SK-N-SH (cell line): ENCODE results near the gene ABCB1. TPM values are rescaled to one million over a fixed set of nuclear protein-coding genes. Genes with fewer than 3 reads are reported as not detected.

Source experiments
- CTCF ChIA-PET: fragments of 300-600, 350-600 bp; formaldehyde crosslinking; extraction: SDS; loops from one replicate; lab custom pipeline; 2021; lab: Yijun Ruan, JAX
- POLR2A ChIA-PET: fragments of 350-600 bp; sonication (Branson Sonifier 250); formaldehyde crosslinking; extraction: SDS; loops from one replicate; lab custom pipeline; 2020; ENCODE audit warnings: antibody characterized with exemption, inconsistent platforms; lab: Yijun Ruan, JAX
- DNase-seq: peaks from one replicate; pipeline ENCODE4 v3.0.0; 2012
- H2AFZ ChIP-seq: fragments of 200-600 bp; sonication (generic); 2 replicates; pipeline ENCODE4 v1.8.1; 2016; ENCODE audit warnings: antibody characterized with exemption, mild to moderate bottlenecking, low read depth
- H3F3A ChIP-seq: fragments of 200-600 bp; sonication (generic); replicated peaks from 2 replicates; pipeline ENCODE3; 2016; ENCODE audit warnings: antibody characterized with exemption, mild to moderate bottlenecking; ENCODE audit not compliant: insufficient read depth
- H3K27ac ChIP-seq, 2 experiments: fragments of 200-500 bp in 1 of 2; fragments of 200-600 bp in 1 of 2; sonication (Bioruptor generic) in 1 of 2; sonication (generic), shearing (Covaris generic) in 1 of 2; 2 replicates each; pipeline versions ENCODE4 v1.5.1 to v1.6.1; 2014 to 2016; ENCODE audit warnings: low read depth in 2 of 2, inconsistent platforms in 1 of 2, low read length in 1 of 2, mild to moderate bottlenecking in 1 of 2, mixed read lengths in 1 of 2
- H3K27me3 ChIP-seq: fragments of 200-600 bp; sonication (generic), shearing (Covaris generic); 2 replicates; pipeline ENCODE4 v1.6.1; 2016; ENCODE audit warnings: mixed run types; ENCODE audit not compliant: insufficient read depth
- H3K36me3 ChIP-seq, 2 experiments: fragments of 200-500 bp in 1 of 2; fragments of 200-600 bp in 1 of 2; sonication (Bioruptor generic) in 1 of 2; sonication (generic) in 1 of 2; replicated peaks in 1 of 2; 2 replicates each; pipeline versions ENCODE3 to v1.5.1; 2014 to 2016; ENCODE audit warnings: low read length in 1 of 2, mild to moderate bottlenecking in 1 of 2; ENCODE audit not compliant: insufficient read depth in 2 of 2, control insufficient read depth in 1 of 2
- H3K4me1 ChIP-seq, 2 experiments: fragments of 200-500 bp in 1 of 2; fragments of 200-600 bp in 1 of 2; sonication (Bioruptor generic) in 1 of 2; sonication (generic), shearing (Covaris generic) in 1 of 2; 2 replicates each; pipeline versions ENCODE4 v1.5.1 to v1.6.1; 2014 to 2016; ENCODE audit warnings: low read depth in 1 of 2, low read length in 1 of 2, mixed run types in 1 of 2; ENCODE audit not compliant: insufficient read depth in 2 of 2, control insufficient read depth in 1 of 2
- H3K4me2 ChIP-seq: fragments of 200-600 bp; sonication (generic), shearing (Covaris generic); 2 replicates; pipeline ENCODE4 v1.6.1; 2017; ENCODE audit warnings: mixed run types
- H3K4me3 ChIP-seq, 2 experiments: fragments of 200-500 bp in 1 of 2; fragments of 200-600 bp in 1 of 2; sonication (Bioruptor generic) in 1 of 2; sonication (generic), shearing (Covaris generic) in 1 of 2; 2 replicates each; pipeline versions ENCODE4 v1.5.1 to v1.8.1; 2014 to 2016; ENCODE audit warnings: low read depth in 2 of 2, inconsistent platforms in 1 of 2, low read length in 1 of 2, mild to moderate bottlenecking in 1 of 2, mixed read lengths in 1 of 2, moderate library complexity in 1 of 2
- H3K79me2 ChIP-seq: fragments of 200-600 bp; sonication (generic); 2 replicates; pipeline ENCODE4 v1.8.1; 2017; ENCODE audit warnings: mild to moderate bottlenecking; ENCODE audit not compliant: insufficient read depth
- H3K9ac ChIP-seq: fragments of 200-600 bp; sonication (generic); 2 replicates; pipeline ENCODE4 v1.6.1; 2017; ENCODE audit warnings: mixed run types
- H3K9me2 ChIP-seq: fragments of 200-600 bp; sonication (generic); 2 replicates; pipeline ENCODE4 v1.6.1; 2017; ENCODE audit warnings: mixed run types
- H3K9me3 ChIP-seq: fragments of 200-600 bp; sonication (generic); 2 replicates; pipeline ENCODE4 v1.6.1; 2017; ENCODE audit warnings: mixed run types, mild to moderate bottlenecking, moderate library complexity
- H4K20me1 ChIP-seq: fragments of 200-600 bp; sonication (generic); 2 replicates; pipeline ENCODE4 v1.6.1; 2017; ENCODE audit warnings: mild to moderate bottlenecking, mixed run types; ENCODE audit not compliant: insufficient read depth
- CTCF ChIP-seq: fragments of 200-600 bp; sonication (generic); IDR thresholded peaks from 2 replicates; pipeline ENCODE4 v1.6.1; 2017; ENCODE audit warnings: antibody characterized with exemption, mild to moderate bottlenecking, moderate library complexity
- EP300 ChIP-seq, 2 experiments: IDR thresholded peaks; 2 replicates each; pipeline versions ENCODE4 v1.4.0 to v1.6.1; 2012; ENCODE audit warnings: borderline replicate concordance in 1 of 2, low read depth in 1 of 2, low read length in 1 of 2
- EZH2phosphoT487 ChIP-seq: fragments of 200-600 bp; sonication (generic); IDR thresholded peaks from 2 replicates; pipeline ENCODE4 v1.6.1; 2017; ENCODE audit warnings: low read depth, mixed run types, mild to moderate bottlenecking, antibody characterized with exemption, moderate library complexity, borderline replicate concordance
- GABPA ChIP-seq: IDR thresholded peaks from 2 replicates; pipeline ENCODE4 v1.4.0; 2012; ENCODE audit warnings: low read depth, mild to moderate bottlenecking
- GATA2 ChIP-seq: sonication (generic); formaldehyde crosslinking; IDR thresholded peaks from 2 replicates; pipeline ENCODE4 v1.5.0; 2020; ENCODE audit warnings: mild to moderate bottlenecking, missing genetic modification reagents
- MAX ChIP-seq: IDR thresholded peaks from 2 replicates; pipeline ENCODE4 v1.4.0; 2012; ENCODE audit warnings: low read depth
- MEF2A ChIP-seq: IDR thresholded peaks from 2 replicates; pipeline ENCODE4 v1.4.0; 2012; ENCODE audit warnings: low read depth, borderline replicate concordance
- NRF1 ChIP-seq: IDR thresholded peaks from 2 replicates; pipeline ENCODE4 v1.6.1; 2012; ENCODE audit warnings: low read depth, mild to moderate bottlenecking, low read length
- REST ChIP-seq: IDR thresholded peaks from 2 replicates; pipeline ENCODE4 v1.6.1; 2012; ENCODE audit warnings: mild to moderate bottlenecking, low read depth, low read length, moderate library complexity
- SIN3A ChIP-seq: IDR thresholded peaks from 2 replicates; pipeline ENCODE4 v1.6.1; 2012; ENCODE audit warnings: low read depth, mild to moderate bottlenecking, low read length, moderate library complexity, borderline replicate concordance
- TAF1 ChIP-seq: IDR thresholded peaks from 2 replicates; pipeline ENCODE4 v1.6.1; 2012; ENCODE audit warnings: low read depth, mild to moderate bottlenecking, low read length, moderate library complexity, borderline replicate concordance
- YY1 ChIP-seq: IDR thresholded peaks from 2 replicates; pipeline ENCODE4 v1.4.0; 2012; ENCODE audit warnings: low read depth, mild to moderate bottlenecking
- WGBS: methylation state at CpG from one replicate; pipeline ENCODE4 v1.1.6; 2017; ENCODE audit warnings: low lambda C conversion rate; 5-methylcytosine and 5-hydroxymethylcytosine counted together
- polyA plus RNA-seq, 3 experiments: library from polyadenylated mRNA; depleted of rRNA; stranded (reverse); fragments of >200 nt; gene quantifications; 2 replicates each; pipeline ENCODE4 v1.2.3, GENCODE V29; 2012
- TF ChIP-seq, protein P1 (sequence below): IDR thresholded peaks from 2 replicates; pipeline ENCODE4 v1.4.0; 2012; ENCODE audit warnings: low read depth, borderline replicate concordance

Gene ABCB1
- polyA plus RNA-seq, 1 of the 3 experiments (the other 2 are of a cell fraction) = 2.0 TPM

GRCh38 chr7:87480386-87480785, 120.3 kb downstream of the ABCB1 start:
- H3K9ac ChIP-seq = no peak overlapping the region
- H3K79me2 ChIP-seq = no peaks in the 10 kb centered on the region
- H3K4me2 ChIP-seq = no peak overlapping the region
- peaks cover under 1% of the 10 kb centered on the region; the same call in 1 of the 2 replicates for H3K27me3 ChIP-seq
- H3F3A ChIP-seq = no peaks in the 10 kb centered on the region
- no peak overlapping the region for H2AFZ ChIP-seq
- no peak overlapping the region for H3K4me3 ChIP-seq
- WGBS = 65% methylated on average over 2 of the region's 2 CpGs
- H4K20me1 ChIP-seq = no peaks in the 10 kb centered on the region
- no peak for DNase-seq
- no peaks in the 10 kb centered on the region for H3K9me3 ChIP-seq
- H3K4me1 ChIP-seq = peaks cover 0 to 4% of the 10 kb centered on the region in 2 experiments; a peak in 1 of 4 replicates
- no peaks in the 10 kb centered on the region for H3K36me3 ChIP-seq
- TF ChIP-seq, protein P1, sequence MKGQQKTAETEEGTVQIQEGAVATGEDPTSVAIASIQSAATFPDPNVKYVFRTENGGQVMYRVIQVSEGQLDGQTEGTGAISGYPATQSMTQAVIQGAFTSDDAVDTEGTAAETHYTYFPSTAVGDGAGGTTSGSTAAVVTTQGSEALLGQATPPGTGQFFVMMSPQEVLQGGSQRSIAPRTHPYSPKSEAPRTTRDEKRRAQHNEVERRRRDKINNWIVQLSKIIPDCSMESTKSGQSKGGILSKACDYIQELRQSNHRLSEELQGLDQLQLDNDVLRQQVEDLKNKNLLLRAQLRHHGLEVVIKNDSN = no peak
- TF ChIP-seq MEF2A = no peak
- TF ChIP-seq CTCF = no peak
- no peak for TF ChIP-seq MAX
- no peak for TF ChIP-seq EZH2phosphoT487
- no peak for TF ChIP-seq GATA2 (CRISPR knock-in tag)
- TF ChIP-seq YY1 = no peak
- TF ChIP-seq EP300 (IDR thresholded peaks at IDR 0.05; ENCODE audit: borderline replicate concordance in 1 of 2, low read depth in 1 of 2, low read length in 1 of 2) = no peak
- TF ChIP-seq NRF1 = no peak
- TF ChIP-seq TAF1 = no peak
- no peak for TF ChIP-seq GABPA
- CTCF ChIA-PET = interaction anchor here (1.4 kb wide), 1 partner anchor 64 kb away, joined by 4 read pairs; no protein-coding TSS in a partner anchor
- H3K9me2 ChIP-seq = no peaks in the 10 kb centered on the region
- POLR2A ChIA-PET = no interaction called here
- H3K27ac ChIP-seq = no peak overlapping the region

DNA sequence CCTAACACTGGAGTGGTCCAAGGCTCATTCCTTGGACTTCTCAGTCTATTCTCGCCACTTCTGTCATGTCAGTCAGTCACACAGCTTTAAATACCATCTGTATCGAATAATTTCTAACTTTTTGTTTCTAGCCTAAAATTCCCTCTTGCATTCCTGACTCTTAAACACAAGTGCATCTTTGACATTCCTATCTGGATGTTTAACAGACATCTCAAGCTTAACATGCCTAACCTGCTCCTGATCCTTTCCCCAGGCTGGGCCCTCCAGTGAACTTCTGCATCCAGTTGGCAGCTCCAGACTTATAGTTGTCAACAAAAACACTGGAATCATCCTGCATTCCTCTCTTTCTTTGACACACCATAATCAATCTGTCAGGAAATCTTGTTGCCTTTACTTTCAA, 120.7 kb downstream of the ABCB1 start:
- no peak overlapping the region for H3K4me2 ChIP-seq
- H3K9me3 ChIP-seq = no peaks in the 10 kb centered on the region
- H3K9me2 ChIP-seq = no peaks in the 10 kb centered on the region
- DNase-seq = no peak
- H3K27me3 ChIP-seq = peaks cover 5% of the 10 kb centered on the region
- peaks cover 0 to 8% of the 10 kb centered on the region in 2 experiments; a peak in 1 of 4 replicates for H3K4me1 ChIP-seq
- no peaks in the 10 kb centered on the region for H3F3A ChIP-seq
- no peak overlapping the region for H3K9ac ChIP-seq
- H3K79me2 ChIP-seq = no peaks in the 10 kb centered on the region
- POLR2A ChIA-PET = no interaction called here
- CTCF ChIA-PET = interaction anchor here (1.4 kb wide), 1 partner anchor 64 kb away, joined by 4 read pairs; no protein-coding TSS in a partner anchor
- H3K4me3 ChIP-seq = no peak overlapping the region
- H2AFZ ChIP-seq = no peak overlapping the region
- TF ChIP-seq SIN3A (no peak), REST (no peak), GABPA (no peak)
- 57% methylated on average over 2 of the region's 2 CpGs for WGBS
- no peaks in the 10 kb centered on the region for H3K36me3 ChIP-seq
- no peak overlapping the region for H3K27ac ChIP-seq
- no peaks in the 10 kb centered on the region for H4K20me1 ChIP-seq
